PC-3 (cell line): Measurements from ENCODE around the gene SLC1A5. TPM values are rescaled to one million over a fixed set of nuclear protein-coding genes. Genes with fewer than 3 reads are reported as not detected.
A peak's percentile ranks its signal among the peaks of the same experiment; 100 is the strongest.

Experiments used
- ATAC-seq: fragments of 200-7000 bp; cut with Tn5 transposase; 2 replicates; pipeline ENCODE4 v1.9.1; 2020; ENCODE audit warnings: mild to moderate bottlenecking, moderate library complexity
- BruUV-seq: library from RNA; stranded (reverse); fragments of 400-500 nt; replicated peaks from 2 replicates; lab custom pipeline; 2021; lab: Mats Ljungman, UMichigan
- CTCF ChIA-PET: fragments of 300-600 bp; sonication (Branson Sonifier 250); formaldehyde crosslinking; loops from one replicate; lab custom pipeline; 2022; ENCODE audit warnings: antibody characterized with exemption; lab: Charles Lee
- POLR2A ChIA-PET: fragments of 300-600 bp; sonication (Branson Sonifier 250); formaldehyde crosslinking; loops from one replicate; lab custom pipeline; 2022; ENCODE audit warnings: antibody characterized with exemption; ENCODE audit not compliant: unreplicated experiment; lab: Charles Lee
- DNase-seq: peaks from one replicate; pipeline ENCODE4 v3.0.0-alpha.2; 2015
- H2AFZ ChIP-seq: fragments of 300-600 bp; sonication (generic); 2 replicates; pipeline ENCODE4 v1.6.0; 2016; ENCODE audit warnings: antibody characterized with exemption, low read length
- H3F3A ChIP-seq: fragments of 300-600 bp; sonication (generic); one replicate; pipeline ENCODE4 v1.6.0; 2017; ENCODE audit warnings: antibody characterized with exemption, low read length, control low read depth, mild to moderate bottlenecking; ENCODE audit not compliant: unreplicated experiment
- H3K27ac ChIP-seq: fragments of 300-600 bp; sonication (generic); 2 replicates; pipeline ENCODE4 v1.5.1; 2016; ENCODE audit warnings: mild to moderate bottlenecking, low read length
- H3K27me3 ChIP-seq: fragments of 300-600 bp; sonication (generic); 2 replicates; pipeline ENCODE4 v1.6.1; 2016; ENCODE audit warnings: low read length, mixed read lengths
- H3K36me3 ChIP-seq: fragments of 300-600 bp; sonication (generic); 2 replicates; pipeline ENCODE4 v1.6.1; 2016; ENCODE audit warnings: low read depth, mixed run types, low read length, mixed read lengths
- H3K4me1 ChIP-seq: fragments of 300-600 bp; sonication (generic); 2 replicates; pipeline ENCODE4 v1.5.1; 2016; ENCODE audit warnings: low read length; ENCODE audit not compliant: insufficient read depth
- H3K4me2 ChIP-seq: fragments of 300-600 bp; sonication (generic); 2 replicates; pipeline ENCODE4 v1.6.0; 2016; ENCODE audit warnings: low read length
- H3K4me3 ChIP-seq: fragments of 300-600 bp; sonication (generic); 2 replicates; pipeline ENCODE4 v1.5.1; 2016; ENCODE audit warnings: mild to moderate bottlenecking, low read length, mixed read lengths
- H3K79me2 ChIP-seq: fragments of 300-600 bp; sonication (generic); 2 replicates; pipeline ENCODE4 v1.6.1; 2017; ENCODE audit warnings: low read length, mixed read lengths
- H3K9ac ChIP-seq: fragments of 300-600 bp; sonication (generic); 2 replicates; pipeline ENCODE4 v1.6.0; 2016; ENCODE audit warnings: mild to moderate bottlenecking, low read length
- H3K9me2 ChIP-seq: fragments of 300-600 bp; sonication (generic); replicated peaks from 2 replicates; pipeline ENCODE4 v1.6.1; 2016; ENCODE audit warnings: mixed run types, low read length, mixed read lengths
- H3K9me3 ChIP-seq: fragments of 300-600 bp; sonication (generic); 2 replicates; pipeline ENCODE4 v1.6.1; 2016; ENCODE audit warnings: low read length, mixed read lengths
- H4K20me1 ChIP-seq: fragments of 300-600 bp; sonication (generic); 2 replicates; pipeline ENCODE4 v1.6.1; 2016; ENCODE audit warnings: low read length, mixed read lengths
- EZH2 ChIP-seq: fragments of 300-600 bp; sonication (generic); IDR thresholded peaks from one replicate; pipeline ENCODE4 v1.6.1; 2017; ENCODE audit warnings: antibody characterized with exemption, mild to moderate bottlenecking, low read length; ENCODE audit not compliant: unreplicated experiment
- EZH2phosphoT487 ChIP-seq: fragments of 300-600 bp; sonication (generic); IDR thresholded peaks from 2 replicates; pipeline ENCODE4 v1.6.1; 2018; ENCODE audit warnings: mild to moderate bottlenecking, antibody characterized with exemption, low read length, borderline replicate concordance
- intact Hi-C: fragments of 100-400 bp; cut with micrococcal nuclease; formaldehyde crosslinking; loops from 2 replicates; pipeline ENCODE4 v1.9.0; 2023
- total RNA-seq: library from RNA; depleted of rRNA; stranded (reverse); fragments of >200 nt; gene quantifications from 2 replicates; pipeline ENCODE4 v1.2.3, GENCODE V29; 2014
- TF ChIP-seq, protein P1 (sequence below): fragments of 300-600 bp; sonication (generic); conservative IDR thresholded peaks from 2 replicates; pipeline ENCODE4 v1.5.1; 2017; ENCODE audit warnings: antibody characterized with exemption, low read depth, mild to moderate bottlenecking, low read length

The SLC1A5 gene
- total RNA-seq, 1 experiment from 2014 or later = 97.4 TPM

DNA sequence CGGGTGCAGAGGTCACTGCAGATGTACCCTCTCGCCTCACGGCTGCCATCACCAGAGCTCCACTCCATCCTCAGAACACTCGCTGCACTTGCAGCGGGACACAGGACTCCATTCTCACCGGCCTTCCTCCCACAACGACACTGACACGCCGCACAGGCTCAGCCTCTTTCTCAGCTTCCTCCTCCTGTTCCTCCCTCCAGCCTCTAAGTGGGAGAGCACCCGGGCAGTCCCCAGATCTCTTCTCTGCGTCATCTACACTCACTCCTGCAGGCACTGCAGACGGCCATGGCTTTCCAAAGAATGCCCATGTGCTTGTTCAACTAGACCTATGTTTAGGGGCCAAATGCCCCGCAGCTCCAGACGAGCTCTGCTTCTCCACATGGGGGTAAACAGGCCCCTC is 56.8 kb downstream of the SLC1A5 start:
- Histone ChIP-seq H2AFZ (no peak overlapping the region), H3K9ac (peak overlapping the region; percentile 54), H3K79me2 (peaks cover 54% of the 10 kb centered on the region), H3K27ac (peak overlapping the region; percentile 91), H3K27me3 (no peaks in the 10 kb centered on the region), H3K4me3 (peak overlapping the region; percentile 30; the same call in 1 of the 2 replicates), H4K20me1 (peaks cover 11% of the 10 kb centered on the region; the same call in 1 of the 2 replicates), H3F3A (no peaks in the 10 kb centered on the region), H3K36me3 (peaks cover 28% of the 10 kb centered on the region), H3K9me2 (no peaks in the 10 kb centered on the region), H3K4me2 (peak overlapping the region; percentile 72), H3K9me3 (no peaks in the 10 kb centered on the region), H3K4me1 (peaks cover 43% of the 10 kb centered on the region)
- no peak for DNase-seq
- CTCF ChIA-PET = interaction anchor here (1.0 kb wide), 1 partner anchor 10 kb away, joined by 3 read pairs; no protein-coding TSS in a partner anchor
- intact Hi-C loops = loop anchor here (2.0 kb wide), 1 partner anchor 15 kb away; the partner anchor contains the start of gene PRKD2
- BruUV-seq = no TSS peak
- POLR2A ChIA-PET = no interaction called here
- TF ChIP-seq, protein P1, sequence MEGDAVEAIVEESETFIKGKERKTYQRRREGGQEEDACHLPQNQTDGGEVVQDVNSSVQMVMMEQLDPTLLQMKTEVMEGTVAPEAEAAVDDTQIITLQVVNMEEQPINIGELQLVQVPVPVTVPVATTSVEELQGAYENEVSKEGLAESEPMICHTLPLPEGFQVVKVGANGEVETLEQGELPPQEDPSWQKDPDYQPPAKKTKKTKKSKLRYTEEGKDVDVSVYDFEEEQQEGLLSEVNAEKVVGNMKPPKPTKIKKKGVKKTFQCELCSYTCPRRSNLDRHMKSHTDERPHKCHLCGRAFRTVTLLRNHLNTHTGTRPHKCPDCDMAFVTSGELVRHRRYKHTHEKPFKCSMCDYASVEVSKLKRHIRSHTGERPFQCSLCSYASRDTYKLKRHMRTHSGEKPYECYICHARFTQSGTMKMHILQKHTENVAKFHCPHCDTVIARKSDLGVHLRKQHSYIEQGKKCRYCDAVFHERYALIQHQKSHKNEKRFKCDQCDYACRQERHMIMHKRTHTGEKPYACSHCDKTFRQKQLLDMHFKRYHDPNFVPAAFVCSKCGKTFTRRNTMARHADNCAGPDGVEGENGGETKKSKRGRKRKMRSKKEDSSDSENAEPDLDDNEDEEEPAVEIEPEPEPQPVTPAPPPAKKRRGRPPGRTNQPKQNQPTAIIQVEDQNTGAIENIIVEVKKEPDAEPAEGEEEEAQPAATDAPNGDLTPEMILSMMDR = no peak
- no peak for TF ChIP-seq EZH2phosphoT487
- TF ChIP-seq EZH2 = no peak
- no peak for ATAC-seq

DNA sequence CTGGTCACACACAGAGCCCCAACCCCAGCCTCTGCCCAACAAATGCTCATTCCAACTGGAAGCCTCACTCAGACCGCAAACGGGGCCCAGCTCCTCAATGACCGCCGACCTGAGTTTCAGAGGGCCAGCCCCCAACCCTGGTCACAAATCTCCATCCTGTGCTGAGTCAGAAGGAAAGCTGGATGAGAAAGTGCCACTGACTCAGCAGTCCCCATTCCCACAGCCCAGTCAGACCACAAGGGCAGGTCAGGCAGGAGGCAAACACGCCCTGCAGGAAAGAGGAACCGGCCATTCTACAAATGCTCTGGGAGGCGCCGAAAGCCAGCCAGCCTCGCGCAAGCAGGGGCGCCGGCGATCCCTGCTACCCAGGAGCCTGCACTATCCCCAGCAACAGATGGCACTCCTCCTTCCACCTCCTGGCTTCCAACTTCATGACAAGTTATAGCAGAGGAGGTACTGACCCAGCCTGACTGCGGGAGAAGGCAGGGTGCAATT is 57.3 kb downstream of the SLC1A5 start:
- Histone ChIP-seq H3K36me3 (peaks cover 28% of the 10 kb centered on the region), H3F3A (no peaks in the 10 kb centered on the region), H3K27me3 (no peaks in the 10 kb centered on the region), H2AFZ (no peak overlapping the region), H3K9me3 (no peaks in the 10 kb centered on the region), H3K79me2 (peaks cover 54% of the 10 kb centered on the region), H3K9me2 (no peaks in the 10 kb centered on the region), H3K4me2 (peak overlapping the region; percentile 72), H3K4me1 (peaks cover 43% of the 10 kb centered on the region), H3K4me3 (peak overlapping the region; percentile 30; the same call in 1 of the 2 replicates), H4K20me1 (peaks cover 11% of the 10 kb centered on the region; the same call in 1 of the 2 replicates), H3K27ac (peak overlapping the region; percentile 91), H3K9ac (peak overlapping the region; percentile 54)
- TF ChIP-seq EZH2 = no peak
- intact Hi-C loops = loop anchor here (2.0 kb wide), 1 partner anchor 14 kb away; the partner anchor contains the start of gene PRKD2
- POLR2A ChIA-PET = no interaction called here
- ATAC-seq = peak; percentile 85
- CTCF ChIA-PET = interaction anchor here (1.0 kb wide), 1 partner anchor 10 kb away, joined by 3 read pairs; no protein-coding TSS in a partner anchor
- peak; percentile 89 for DNase-seq
- BruUV-seq = no TSS peak

DNA sequence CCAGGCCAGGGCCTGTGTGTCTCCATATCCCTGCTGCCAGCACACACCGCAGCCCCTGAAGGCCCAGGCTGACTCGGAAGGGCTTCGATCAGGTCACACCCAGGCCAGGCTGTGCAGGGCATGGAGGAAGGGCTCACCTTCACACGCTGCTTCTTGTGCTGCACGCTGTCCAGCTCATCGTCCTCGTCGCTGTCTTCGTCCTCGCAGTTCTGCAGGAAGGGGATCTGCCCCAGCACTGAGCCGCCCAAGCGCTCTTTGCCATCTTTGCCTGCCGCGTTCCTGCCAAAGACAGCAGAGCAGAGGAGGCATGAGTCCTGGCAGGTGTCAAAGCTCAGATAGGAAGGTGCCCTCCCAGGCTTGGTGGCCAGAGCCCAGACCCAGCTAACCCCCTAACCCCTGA is 57.8 kb downstream of the SLC1A5 start:
- no peak for DNase-seq
- no peaks in the 10 kb centered on the region for H3F3A ChIP-seq
- BruUV-seq = no TSS peak
- H4K20me1 ChIP-seq = peaks cover 11% of the 10 kb centered on the region; the same call in 1 of the 2 replicates
- H3K36me3 ChIP-seq = peaks cover 30% of the 10 kb centered on the region
- CTCF ChIA-PET = interaction anchor here (1.0 kb wide), 1 partner anchor 9 kb away, joined by 3 read pairs; no protein-coding TSS in a partner anchor
- POLR2A ChIA-PET = no interaction called here
- H3K79me2 ChIP-seq = peaks cover 54% of the 10 kb centered on the region
- H2AFZ ChIP-seq = no peak overlapping the region
- H3K4me1 ChIP-seq = peaks cover 43% of the 10 kb centered on the region
- peak overlapping the region; percentile 13; the same call in 1 of the 2 replicates for H3K4me3 ChIP-seq
- H3K4me2 ChIP-seq = peak overlapping the region; percentile 72
- no peaks in the 10 kb centered on the region for H3K27me3 ChIP-seq
- H3K9ac ChIP-seq = peak overlapping the region; percentile 47
- ATAC-seq = no peak
- no peaks in the 10 kb centered on the region for H3K9me3 ChIP-seq
- TF ChIP-seq EZH2 (no peak), EZH2phosphoT487 (no peak)
- TF ChIP-seq, protein P1 = no peak
- intact Hi-C loops = loop anchor here (2.0 kb wide), 1 partner anchor 14 kb away; the partner anchor contains the start of gene PRKD2
- no peaks in the 10 kb centered on the region for H3K9me2 ChIP-seq
- peak overlapping the region; percentile 91 for H3K27ac ChIP-seq
